Type B pancreatic cell (in vitro differentiated cells): ENCODE measurements around the gene SMARCC1. TPM values are rescaled to one million over a fixed set of nuclear protein-coding genes. Genes with fewer than 3 reads are reported as not detected.

Source experiments
- DNase-seq: peaks from one replicate; pipeline ENCODE4 v3.0.0; 2021; ENCODE audit warnings: mixed read lengths; ENCODE audit not compliant: unreplicated experiment; ENCODE audit errors: extremely low spot score
- H3K27ac Mint-ChIP-seq: 2 replicates; pipeline ENCODE4 v1.8.0; 2021; ENCODE audit warnings: mild to moderate bottlenecking, mixed read lengths
- H3K27me3 Mint-ChIP-seq: 2 replicates; pipeline ENCODE4 v1.8.0; 2021; ENCODE audit warnings: mixed read lengths
- H3K36me3 Mint-ChIP-seq: 2 replicates; pipeline ENCODE4 v1.8.0; 2021; ENCODE audit warnings: mixed read lengths
- H3K4me1 Mint-ChIP-seq: one replicate; pipeline ENCODE4 v1.8.0; 2021; ENCODE audit warnings: mixed read lengths; ENCODE audit not compliant: unreplicated experiment
- H3K4me3 Mint-ChIP-seq: 2 replicates; pipeline ENCODE4 v1.8.0; 2021; ENCODE audit warnings: mild to moderate bottlenecking, mixed read lengths
- H3K9me3 Mint-ChIP-seq: 2 replicates; pipeline ENCODE4 v1.8.0; 2021; ENCODE audit warnings: mixed read lengths
- CTCF ChIP-seq: fragments of 200-600 bp; sonication (generic); conservative IDR thresholded peaks from 2 replicates; pipeline ENCODE4 v1.5.0; 2021; ENCODE audit warnings: antibody characterized with exemption, mild to moderate bottlenecking
- total RNA-seq: library from RNA; stranded (reverse); gene quantifications from 2 replicates; pipeline ENCODE4 v1.2.1, GENCODE V29; 2021; ENCODE audit warnings: low replicate concordance

SMARCC1 gene
- total RNA-seq, 1 donor from 2014 or later = 200 TPM

GRCh38 chr3:47583320-47584075 lies 198.2 kb downstream of the SMARCC1 start:
- no peak for TF ChIP-seq CTCF
- no peak for DNase-seq
- Mint-ChIP-seq H3K9me3 (no peaks in the 10 kb centered on the region), H3K27ac (no peak overlapping the region), H3K36me3 (peaks cover 23% of the 10 kb centered on the region), H3K4me3 (no peak overlapping the region), H3K4me1 (no peaks in the 10 kb centered on the region), H3K27me3 (peaks cover 32% of the 10 kb centered on the region)

- H3K4me1 Mint-ChIP-seq = no peaks in the 10 kb centered on the region
- H3K27me3 Mint-ChIP-seq = peaks cover 37% of the 10 kb centered on the region
- H3K27ac Mint-ChIP-seq = no peak overlapping the region
- H3K9me3 Mint-ChIP-seq = no peaks in the 10 kb centered on the region
- H3K36me3 Mint-ChIP-seq = peaks cover 10% of the 10 kb centered on the region
- TF ChIP-seq CTCF = no peak
- H3K4me3 Mint-ChIP-seq = peak overlapping the region; percentile 6
- no peak for DNase-seq
These were observed 199.9 kb downstream of the SMARCC1 start for GRCh38 chr3:47581835-47582234.

GRCh38 chr3:47581422-47581821 lies 200.3 kb downstream of the SMARCC1 start:
- Mint-ChIP-seq H3K4me3 (peak overlapping the region; percentile 6), H3K9me3 (no peaks in the 10 kb centered on the region), H3K27me3 (peaks cover 37% of the 10 kb centered on the region), H3K36me3 (peaks cover 10% of the 10 kb centered on the region), H3K4me1 (no peaks in the 10 kb centered on the region), H3K27ac (no peak overlapping the region)
- DNase-seq = no peak
- TF ChIP-seq CTCF = no peak

- Mint-ChIP-seq H3K27me3 (peaks cover 40% of the 10 kb centered on the region), H3K4me3 (peak overlapping the region; percentile 80), H3K4me1 (no peaks in the 10 kb centered on the region), H3K36me3 (peaks cover 5% of the 10 kb centered on the region), H3K27ac (peak overlapping the region; percentile 1), H3K9me3 (no peaks in the 10 kb centered on the region)
- no peak for DNase-seq
- TF ChIP-seq CTCF = no peak
These were observed 201.2 kb downstream of the SMARCC1 start for GRCh38 chr3:47580481-47580880.

DNA sequence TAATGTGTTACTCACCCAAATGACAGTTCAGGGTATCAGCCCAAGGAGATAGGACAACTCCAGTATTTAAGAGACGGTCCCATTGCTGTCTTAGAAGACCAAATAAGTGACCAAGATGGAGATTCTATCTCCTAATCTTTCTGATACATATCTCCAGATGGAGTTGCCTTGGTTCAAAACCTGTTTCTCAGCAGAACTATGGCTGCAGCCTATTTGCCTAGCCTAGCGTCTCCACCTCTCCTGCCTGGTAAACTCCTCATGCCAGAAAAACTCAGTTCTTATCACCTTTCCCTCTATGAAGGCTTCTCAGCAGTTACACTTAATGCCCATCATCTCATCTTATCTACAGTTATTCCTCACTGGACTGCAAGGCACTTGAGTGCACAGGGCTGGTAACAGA lies 201.8 kb downstream of the SMARCC1 start:
- Mint-ChIP-seq H3K4me1 (no peaks in the 10 kb centered on the region), H3K27me3 (peaks cover 45% of the 10 kb centered on the region), H3K9me3 (no peaks in the 10 kb centered on the region)

More for the DNA sequence above, 201.8 kb downstream of the SMARCC1 start:
- DNase-seq = no peak
- H3K4me3 Mint-ChIP-seq = peak overlapping the region; percentile 80
- no peak for TF ChIP-seq CTCF
- peak overlapping the region; percentile 1 for H3K27ac Mint-ChIP-seq
- no peaks in the 10 kb centered on the region for H3K36me3 Mint-ChIP-seq
